Middle frontal gyrus (tissue), 1 donor: Measurements from ENCODE around the gene NEK5.
"Not testable (repeated sequence)": the region's sequence is repeated elsewhere in the genome, so short reads cannot be mapped to it uniquely, and the experiment has no call there.

ENCODE experiments used
- DNase-seq: peaks from one replicate; pipeline ENCODE4 v3.0.0-alpha.2; 2015; ENCODE audit warnings: low spot score; ENCODE audit errors: extremely low spot score

The NEK5 gene, protein sequence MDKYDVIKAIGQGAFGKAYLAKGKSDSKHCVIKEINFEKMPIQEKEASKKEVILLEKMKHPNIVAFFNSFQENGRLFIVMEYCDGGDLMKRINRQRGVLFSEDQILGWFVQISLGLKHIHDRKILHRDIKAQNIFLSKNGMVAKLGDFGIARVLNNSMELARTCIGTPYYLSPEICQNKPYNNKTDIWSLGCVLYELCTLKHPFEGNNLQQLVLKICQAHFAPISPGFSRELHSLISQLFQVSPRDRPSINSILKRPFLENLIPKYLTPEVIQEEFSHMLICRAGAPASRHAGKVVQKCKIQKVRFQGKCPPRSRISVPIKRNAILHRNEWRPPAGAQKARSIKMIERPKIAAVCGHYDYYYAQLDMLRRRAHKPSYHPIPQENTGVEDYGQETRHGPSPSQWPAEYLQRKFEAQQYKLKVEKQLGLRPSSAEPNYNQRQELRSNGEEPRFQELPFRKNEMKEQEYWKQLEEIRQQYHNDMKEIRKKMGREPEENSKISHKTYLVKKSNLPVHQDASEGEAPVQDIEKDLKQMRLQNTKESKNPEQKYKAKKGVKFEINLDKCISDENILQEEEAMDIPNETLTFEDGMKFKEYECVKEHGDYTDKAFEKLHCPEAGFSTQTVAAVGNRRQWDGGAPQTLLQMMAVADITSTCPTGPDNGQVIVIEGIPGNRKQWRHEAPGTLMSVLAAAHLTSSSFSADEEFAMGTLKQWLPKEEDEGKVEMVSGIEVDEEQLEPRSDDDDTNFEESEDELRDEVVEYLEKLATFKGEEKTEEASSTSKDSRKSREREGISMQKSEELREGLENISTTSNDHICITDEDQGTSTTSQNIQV

DNA sequence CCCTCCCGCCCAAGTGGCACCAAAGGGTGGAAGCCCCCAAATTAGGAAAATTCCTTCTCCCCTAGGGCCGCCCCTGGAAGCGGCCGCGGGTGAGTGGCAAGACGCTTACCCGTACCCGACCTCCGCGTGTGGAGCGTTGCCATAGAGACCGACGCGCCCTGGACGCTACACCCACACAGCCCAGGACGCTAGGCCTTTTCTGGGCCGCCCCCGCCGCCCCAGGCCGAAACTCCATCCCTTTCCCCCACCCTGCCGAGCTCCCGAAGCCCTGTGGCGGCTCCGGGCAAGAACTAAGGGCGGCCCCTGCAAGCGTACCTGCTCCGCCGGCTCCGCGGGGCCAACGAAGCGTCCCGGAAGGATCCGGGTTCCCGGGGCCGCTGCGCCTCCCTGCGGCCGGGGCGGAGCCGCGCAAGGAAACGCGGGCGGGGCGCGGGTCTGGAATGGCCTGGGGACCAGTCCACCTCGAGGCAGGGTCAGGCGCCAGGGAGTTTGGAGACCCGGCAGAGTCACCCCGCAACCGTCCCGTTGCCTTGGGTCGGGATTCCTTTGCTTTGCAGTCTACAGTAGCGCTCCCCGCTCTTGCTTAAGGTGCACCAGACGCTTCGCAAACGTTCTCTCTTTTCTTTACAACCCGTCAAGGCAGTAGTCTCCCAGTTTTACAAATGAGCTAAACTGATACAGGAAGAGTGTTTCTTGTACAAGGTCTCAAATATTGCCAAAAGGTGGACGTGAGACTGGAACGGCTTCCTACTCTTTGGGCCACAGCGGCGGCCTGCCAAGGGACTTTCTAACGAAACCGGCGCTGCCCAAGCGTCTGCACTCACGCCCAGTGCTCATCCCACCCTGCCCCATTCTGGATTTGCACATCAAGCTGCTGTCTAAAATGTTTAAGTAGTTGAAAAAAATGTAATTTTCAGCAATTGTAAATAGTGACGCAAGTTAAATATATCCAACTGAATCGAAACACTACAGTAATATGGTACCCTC lies at the start of gene NEK5:
Gene NEK5, minus strand, starts transcription at position 360 of the 987 bp plus-strand sequence. CDS start 1,591 bp downstream, outside the sequence.
- DNase-seq: no peak

DNA sequence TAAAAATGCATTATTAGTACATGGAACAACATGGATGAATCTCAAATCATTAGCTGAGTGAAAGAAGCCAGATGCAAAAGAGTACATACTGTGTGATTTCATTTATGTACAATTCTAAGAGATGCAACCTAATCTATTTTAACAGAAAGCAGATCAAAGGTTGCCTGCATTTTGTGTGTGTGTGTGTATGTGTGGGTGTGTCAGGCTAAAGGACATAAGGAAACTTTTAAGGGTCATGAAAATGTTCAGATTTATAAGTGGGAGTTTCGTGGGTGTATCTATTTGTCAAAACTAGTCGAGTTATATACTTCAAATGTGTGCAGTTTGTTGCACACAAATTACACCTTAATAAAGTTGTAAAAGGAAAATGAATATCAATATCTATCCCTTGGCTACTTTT lies 48.4 kb upstream of the NEK5 start:
- no peak for DNase-seq

DNA sequence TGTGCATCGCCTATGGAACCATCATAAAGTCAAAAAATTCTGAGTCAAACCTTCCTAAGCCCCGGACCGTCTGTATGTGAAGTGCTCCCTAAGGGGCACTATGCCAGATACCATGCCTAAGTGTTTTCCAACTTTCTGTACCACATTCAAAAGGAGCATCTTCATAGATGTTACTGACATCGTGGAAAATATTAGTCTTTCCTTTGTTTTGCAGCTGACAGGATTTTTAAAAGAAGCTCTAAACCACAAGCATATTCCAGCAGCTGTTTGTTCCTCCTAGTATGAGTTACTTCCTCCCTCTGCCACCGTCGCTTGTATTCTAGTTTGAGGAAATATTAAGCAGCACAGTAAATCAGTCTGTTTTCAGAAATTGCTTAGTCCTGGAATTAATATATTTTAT lies 45.1 kb upstream of the NEK5 start:
- DNase-seq: not testable (repeated sequence)

DNA sequence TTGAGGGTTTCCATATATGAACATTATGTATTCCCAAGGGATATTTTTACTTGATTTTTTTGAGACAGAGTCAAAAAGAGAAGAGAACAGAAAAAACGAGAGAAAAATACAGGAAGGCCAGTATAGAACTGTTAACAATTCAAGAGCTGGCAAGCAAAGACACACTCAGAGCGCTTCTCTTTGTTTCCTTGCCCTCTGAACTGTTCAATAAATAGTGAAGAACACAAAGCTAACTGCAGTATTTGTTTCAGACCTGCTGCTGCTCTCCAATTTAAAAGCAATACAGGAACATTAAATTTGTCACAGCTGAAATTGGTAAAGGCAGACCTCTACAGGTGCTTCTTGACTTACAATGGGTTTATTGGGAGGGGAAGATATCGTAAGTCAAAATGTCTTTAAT lies 44.5 kb upstream of the NEK5 start:
- no peak for DNase-seq

DNA sequence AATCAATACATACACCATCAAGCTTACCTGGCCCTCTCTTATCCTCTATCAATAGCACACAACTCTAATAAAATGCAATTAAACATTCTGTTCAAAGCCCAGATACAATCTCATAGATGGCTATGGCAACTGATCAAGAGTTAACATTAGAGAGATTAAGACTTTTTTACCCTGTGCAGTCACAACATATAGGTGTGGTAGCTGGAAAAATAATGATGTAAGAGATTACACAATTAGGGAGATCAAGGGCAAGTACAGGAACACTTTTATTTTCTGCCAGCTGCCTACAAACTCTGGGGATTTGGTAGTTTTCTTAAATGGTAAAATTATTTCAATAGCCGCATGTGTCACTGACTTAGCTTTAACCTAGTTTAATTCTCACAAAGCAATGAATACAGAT lies 42.8 kb upstream of the NEK5 start:
- DNase-seq: not testable (repeated sequence)

GRCh38 chr13:52170828-52171391 lies 42.0 kb upstream of the NEK5 start:
- not testable (repeated sequence) for DNase-seq

DNA sequence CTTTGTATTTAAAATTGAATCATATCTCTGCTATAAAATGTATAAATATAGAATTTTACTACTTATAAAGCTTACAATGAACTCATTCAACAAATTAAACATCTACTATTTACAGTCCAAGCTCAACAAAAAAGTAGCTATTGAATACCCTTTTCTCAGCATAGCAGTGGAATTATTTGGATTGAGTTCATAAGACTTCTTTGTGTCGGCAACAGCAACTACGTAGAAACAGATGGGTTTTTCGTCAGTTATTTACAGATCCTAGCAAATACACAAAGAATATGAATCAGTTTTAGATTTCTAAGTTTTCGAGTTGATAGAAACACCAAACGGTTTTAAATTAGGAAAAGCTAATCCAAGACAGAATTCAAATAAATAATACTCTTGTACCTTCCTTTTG lies 41.0 kb upstream of the NEK5 start:
- DNase-seq: no peak

GRCh38 chr13:52165411-52165810 lies 36.5 kb upstream of the NEK5 start:
- no peak for DNase-seq

- DNase-seq: no peak
These were observed 36.1 kb upstream of the NEK5 start for GRCh38 chr13:52164989-52165388.

DNA sequence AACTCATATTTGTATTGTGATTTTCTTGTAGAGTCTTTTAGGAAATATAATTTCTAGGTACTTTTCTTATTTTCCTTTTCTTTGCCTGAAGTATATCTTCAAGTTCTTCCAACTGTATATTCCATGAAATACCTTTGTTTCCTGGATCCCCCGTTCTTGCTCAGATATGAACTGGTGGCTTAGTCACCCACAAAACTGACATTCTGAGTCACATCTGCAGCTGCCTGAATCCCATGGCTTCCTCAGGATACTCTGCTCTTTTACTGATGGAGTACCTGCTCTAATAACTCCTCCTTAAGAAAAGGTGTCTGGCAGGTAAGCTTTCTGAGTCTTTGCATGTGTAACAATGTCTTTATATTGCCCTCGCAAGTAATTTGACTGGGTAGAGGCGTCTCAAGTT lies 35.0 kb upstream of the NEK5 start:
- DNase-seq: not testable (repeated sequence)

DNA sequence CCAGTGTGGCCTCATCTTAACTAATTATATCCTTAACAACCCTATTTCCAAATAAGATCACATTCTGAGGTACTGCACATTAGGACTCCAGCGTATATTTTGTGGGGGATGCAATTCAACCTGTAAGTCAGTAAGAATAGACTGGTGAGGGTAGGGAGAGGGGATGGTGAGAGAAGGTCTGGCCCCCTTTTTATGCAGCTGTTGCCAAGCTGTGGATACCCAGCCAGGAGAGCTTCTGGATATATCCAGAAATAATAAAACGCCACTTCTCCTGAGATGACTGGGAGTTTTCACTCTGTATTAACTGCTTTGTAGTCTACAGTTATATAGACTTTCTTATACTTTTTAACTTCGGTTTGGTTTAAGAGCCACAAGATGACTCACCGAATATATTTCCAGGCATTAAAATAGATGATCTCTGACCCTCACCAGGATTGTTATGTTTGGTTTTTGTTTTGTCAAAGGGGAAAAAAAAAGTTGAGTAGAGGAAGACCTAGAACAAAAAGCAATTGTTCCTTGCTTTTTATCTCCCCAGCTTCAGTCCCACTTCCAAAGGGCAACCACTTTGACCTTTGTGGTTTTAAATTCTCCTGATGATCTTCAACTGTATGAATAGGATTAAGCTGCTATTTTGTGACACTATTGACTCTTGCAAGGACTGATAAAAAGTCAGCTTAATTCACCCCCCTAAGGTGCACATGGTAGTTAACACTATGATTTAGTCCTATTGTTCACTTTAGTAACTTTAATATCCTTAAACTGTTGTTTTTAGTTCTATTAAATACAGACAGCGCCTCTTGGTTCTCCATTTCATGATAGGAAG lies 33.6 kb upstream of the NEK5 start:
- no peak for DNase-seq

- no peak for DNase-seq
These were observed 32.3 kb upstream of the NEK5 start for GRCh38 chr13:52161181-52161646.

DNA sequence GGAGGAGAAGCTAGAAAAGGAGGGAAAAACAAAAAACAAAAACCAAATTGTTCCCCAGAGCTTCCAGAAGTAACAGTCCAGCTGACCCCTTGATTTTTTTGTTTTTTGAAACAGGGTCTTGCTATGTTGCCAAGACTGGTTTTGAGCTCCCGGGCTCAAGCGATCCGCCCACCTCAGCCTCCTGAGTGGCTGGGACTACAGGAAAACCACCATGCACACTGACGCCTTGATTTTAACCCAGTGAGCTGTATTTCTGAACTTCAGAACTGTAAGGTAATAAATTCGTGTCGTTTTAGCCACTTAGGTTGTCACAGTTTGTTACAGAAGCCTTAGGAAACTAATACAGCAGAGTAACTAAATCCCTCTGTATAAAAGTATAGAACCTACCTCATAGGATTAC lies 31.6 kb upstream of the NEK5 start:
- DNase-seq: no peak

GRCh38 chr13:52160053-52160452 lies 31.2 kb upstream of the NEK5 start:
- DNase-seq: no peak

DNA sequence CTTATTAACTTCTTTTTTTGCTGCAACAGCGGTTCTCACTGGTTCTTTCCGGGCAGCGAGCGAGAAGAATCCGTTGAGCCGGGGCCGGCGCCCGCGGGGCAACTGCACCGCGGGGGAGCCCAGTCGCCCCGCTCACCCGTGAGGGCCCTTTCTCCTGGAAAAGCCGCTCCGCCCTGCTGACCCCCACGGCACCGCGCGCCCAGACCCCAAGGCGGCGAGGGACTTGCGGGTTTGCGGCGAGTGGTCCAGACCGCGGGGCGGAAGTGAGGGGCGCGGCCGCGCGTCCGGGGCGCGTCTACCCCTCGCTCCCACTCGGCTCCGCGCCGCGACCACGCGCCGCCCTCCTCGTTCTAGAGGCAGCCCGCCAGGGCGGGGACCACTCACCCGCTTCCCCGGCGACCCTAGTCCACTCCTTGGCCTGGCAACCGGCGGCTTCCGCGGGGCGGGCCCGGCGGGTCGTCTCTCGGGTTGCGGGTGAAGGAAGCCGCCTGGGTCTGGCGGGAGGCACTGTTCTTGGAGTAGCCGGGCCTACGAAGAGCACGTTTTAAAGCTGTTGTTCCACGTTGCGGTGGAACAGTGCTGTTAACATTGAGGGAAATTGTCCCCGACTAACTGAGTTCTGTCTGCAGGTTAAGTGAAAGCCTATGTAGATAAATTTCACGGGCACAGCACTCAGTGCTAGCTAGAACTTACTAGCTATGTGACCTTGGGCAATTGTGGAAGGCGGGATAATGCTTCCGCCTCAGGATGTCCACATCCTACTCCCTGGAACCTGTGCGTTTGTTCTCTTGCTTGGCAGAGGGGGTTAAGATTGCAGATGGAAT lies 30.5 kb upstream of the NEK5 start, which contains the start of gene NEK3:
Gene NEK3, minus strand, starts transcription at position 439 of the 824 bp plus-strand sequence. CDS start 3,406 bp downstream, outside the sequence.
- DNase-seq: no peak

- no peak for DNase-seq
These were observed 29.8 kb upstream of the NEK5 start for GRCh38 chr13:52158629-52159158.

GRCh38 chr13:52156724-52157261 lies 27.9 kb upstream of the NEK5 start:
- no peak for DNase-seq

DNA sequence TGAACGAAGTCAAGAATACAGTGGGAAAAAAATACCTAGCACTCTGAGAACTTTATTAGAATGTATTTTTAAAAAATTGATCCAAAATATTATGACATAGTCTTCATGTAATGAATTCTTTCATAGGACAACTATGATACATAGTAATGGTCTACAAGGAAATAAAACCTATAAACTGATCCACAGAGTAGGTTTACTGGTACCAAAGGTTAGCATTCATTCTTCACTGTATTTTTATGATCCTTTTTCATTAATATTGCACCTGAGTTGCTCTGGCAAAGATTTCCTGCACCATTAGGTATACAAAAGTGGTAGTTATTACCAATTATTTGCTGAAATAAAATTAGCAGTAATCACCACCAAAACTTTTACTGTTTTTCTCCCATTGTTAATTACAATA lies 26.3 kb upstream of the NEK5 start:
- DNase-seq: no peak
